GM18873 (cell line): ENCODE results near the gene MYH14.

Source experiments
- ATAC-seq: cut with Tn5 transposase; IDR thresholded peaks from one replicate; pipeline ENCODE4 v1.9.1; 2021; ENCODE audit warnings: mild to moderate bottlenecking, moderate library complexity, moderate number of reproducible peaks; ENCODE audit not compliant: unreplicated experiment, low FRiP score

MYH14 gene

DNA sequence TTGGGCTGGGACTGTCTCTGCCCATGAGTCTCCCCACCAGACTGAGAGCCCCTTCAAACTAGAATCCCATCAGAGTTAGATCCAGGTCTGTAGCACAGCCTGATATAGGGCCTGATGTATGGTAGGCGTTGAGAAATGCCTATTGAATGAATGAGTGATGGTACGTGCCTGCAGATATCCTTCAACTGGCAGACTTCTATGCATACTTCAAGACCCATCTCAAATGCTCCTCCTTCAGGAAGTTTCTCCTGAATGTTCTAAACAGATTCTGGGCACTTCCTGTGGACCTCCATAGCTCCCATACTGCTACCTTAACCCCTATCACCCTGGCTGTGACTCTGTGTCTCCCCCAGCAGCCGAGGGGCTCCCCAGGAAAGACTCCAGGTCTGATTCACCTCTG is 77.6 kb downstream of the MYH14 start:
- ATAC-seq, result no peak

DNA sequence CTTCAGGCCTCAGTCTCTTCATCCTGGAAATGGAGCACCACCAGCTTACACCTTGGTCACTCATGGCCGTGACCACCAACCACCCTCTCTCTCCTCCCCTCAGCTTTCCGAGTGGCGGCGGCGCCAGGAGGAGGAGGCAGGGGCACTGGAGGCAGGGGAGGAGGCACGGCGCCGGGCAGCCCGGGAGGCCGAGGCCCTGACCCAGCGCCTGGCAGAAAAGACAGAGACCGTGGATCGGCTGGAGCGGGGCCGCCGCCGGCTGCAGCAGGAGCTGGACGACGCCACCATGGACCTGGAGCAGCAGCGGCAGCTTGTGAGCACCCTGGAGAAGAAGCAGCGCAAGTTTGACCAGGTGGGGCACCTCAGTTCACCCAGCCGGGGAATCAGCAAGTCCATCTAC is 78.1 kb downstream of the MYH14 start:
- ATAC-seq, result no peak

DNA sequence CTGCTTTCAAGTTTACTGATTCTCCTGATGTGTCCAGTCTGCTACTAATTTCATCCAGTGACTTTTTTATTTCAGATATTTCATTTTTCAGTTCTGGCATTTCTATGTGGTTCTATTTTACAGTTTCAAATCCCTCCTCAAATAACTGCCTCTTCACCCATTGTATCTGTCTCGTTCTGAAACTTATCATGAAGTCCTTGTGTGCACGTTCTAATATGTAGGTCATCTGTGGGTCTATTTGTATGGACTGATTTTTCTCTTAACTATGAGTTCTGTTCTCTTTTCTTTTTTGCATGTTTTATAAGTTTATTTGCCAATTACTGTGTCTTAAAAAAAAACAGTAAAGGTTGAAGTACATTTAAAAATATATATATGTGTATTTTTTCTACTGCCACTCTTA is 82.4 kb downstream of the MYH14 start:
- ATAC-seq, result no peak

DNA sequence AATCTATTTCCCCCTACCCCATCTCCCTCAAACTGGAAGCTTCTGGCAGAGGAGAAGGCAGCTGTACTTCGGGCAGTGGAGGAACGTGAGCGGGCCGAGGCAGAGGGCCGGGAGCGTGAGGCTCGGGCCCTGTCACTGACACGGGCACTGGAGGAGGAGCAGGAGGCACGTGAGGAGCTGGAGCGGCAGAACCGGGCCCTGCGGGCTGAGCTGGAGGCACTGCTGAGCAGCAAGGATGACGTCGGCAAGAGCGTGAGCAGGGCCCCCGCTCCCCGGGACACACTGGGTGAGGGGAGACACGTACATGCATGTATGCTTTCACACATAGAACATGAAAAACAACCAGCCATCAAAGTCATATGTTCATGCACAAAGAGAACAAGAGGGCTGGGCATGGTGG is 83.0 kb downstream of the MYH14 start:
- no peak for ATAC-seq

DNA sequence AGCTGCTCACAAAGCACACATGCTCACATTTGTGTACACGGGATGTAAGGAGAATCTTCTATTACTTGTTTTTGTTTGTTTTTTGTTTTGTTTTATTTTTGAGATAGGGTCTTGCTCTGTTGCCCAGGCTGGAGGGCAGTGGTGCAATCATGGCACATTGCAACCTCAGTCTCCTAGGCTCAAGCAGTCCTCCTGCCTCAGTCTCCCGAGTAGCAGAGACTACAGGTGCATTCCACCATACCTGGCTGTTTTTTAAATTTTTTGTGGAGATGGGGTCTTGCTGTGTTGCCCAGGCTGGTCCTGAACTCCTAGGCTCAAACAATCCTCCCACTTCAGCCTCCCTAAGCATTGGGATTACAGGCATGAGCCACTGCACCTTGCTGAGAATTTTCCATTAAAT is 83.9 kb downstream of the MYH14 start:
- no peak for ATAC-seq

DNA sequence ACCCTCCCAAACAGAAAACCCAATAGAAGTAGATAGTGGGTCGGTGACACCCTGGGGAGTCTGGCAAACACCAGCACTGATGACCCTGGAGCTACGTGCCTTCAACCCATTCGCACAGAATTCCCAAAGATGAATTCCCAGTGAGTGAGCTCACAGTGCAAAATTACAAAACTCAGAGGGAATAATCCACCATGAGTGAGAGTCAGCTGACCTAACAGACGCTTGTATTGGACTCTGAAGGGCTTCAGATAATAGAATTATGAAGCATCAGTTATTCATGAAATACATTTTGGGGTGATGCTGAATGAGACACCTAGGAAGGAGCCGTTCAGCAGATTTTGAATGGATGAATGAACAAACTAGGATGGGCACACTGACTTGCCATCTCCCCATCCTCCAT is 85.5 kb downstream of the MYH14 start:
- no peak for ATAC-seq

DNA sequence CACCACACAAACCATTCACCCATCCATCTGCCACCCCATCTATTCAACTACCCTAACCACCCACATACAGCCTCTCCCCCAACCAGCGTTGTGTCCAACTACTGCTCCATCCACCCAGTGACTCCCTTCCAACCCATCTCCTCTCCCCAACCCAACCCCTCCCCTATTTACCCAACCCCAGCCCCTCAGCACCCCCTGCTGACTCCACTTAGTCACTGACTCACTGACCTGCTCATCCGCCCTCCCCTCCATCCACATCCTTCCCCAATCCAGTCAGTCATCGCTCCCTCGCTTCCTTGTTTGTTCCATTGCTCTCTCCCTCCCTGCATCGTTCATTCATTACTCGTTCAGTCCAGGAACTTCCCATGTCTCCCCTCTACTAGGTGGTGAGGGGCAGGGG is 86.6 kb downstream of the MYH14 start:
- no peak for ATAC-seq

DNA sequence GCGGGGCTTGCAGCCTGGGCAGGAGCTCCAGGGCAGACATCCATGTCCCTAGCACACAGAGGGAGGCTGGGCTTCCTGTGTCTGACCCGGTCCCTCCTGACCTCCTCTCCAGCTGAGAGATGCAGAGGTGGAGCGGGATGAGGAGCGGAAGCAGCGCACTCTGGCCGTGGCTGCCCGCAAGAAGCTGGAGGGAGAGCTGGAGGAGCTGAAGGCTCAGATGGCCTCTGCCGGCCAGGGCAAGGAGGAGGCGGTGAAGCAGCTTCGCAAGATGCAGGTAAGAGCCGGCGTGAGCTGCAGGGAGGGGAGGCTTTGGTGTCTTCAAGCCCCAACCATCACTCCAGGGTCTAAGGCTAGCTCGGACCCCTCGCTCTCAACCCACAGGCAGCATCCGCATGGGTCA is 87.4 kb downstream of the MYH14 start:
- ATAC-seq, result no peak

DNA sequence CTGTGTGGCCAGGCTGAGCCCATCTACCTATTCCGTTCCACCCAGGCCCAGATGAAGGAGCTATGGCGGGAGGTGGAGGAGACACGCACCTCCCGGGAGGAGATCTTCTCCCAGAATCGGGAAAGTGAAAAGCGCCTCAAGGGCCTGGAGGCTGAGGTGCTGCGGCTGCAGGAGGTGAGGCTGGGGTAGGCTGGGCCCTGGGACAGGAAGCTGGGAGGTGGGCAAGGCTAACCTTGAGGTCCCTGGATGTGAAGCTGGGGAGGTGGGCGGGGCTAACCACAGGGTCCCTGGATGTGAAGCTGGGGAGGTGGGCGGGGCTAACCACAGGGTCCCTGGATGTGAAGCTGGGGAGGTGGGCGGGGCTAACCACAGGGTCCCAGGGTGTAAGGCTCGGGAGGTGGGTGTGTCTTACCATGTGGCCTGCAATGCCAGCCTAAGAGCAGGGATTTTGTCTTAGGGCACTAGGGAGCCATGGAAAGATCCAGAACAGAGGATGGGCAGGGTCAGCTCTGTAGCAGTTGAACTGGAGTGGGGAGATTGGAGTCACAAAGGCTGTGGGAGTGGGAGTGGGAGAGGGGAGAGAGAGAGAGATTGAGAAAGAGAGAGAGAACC is 88.9 kb downstream of the MYH14 start:
- no peak for ATAC-seq

DNA sequence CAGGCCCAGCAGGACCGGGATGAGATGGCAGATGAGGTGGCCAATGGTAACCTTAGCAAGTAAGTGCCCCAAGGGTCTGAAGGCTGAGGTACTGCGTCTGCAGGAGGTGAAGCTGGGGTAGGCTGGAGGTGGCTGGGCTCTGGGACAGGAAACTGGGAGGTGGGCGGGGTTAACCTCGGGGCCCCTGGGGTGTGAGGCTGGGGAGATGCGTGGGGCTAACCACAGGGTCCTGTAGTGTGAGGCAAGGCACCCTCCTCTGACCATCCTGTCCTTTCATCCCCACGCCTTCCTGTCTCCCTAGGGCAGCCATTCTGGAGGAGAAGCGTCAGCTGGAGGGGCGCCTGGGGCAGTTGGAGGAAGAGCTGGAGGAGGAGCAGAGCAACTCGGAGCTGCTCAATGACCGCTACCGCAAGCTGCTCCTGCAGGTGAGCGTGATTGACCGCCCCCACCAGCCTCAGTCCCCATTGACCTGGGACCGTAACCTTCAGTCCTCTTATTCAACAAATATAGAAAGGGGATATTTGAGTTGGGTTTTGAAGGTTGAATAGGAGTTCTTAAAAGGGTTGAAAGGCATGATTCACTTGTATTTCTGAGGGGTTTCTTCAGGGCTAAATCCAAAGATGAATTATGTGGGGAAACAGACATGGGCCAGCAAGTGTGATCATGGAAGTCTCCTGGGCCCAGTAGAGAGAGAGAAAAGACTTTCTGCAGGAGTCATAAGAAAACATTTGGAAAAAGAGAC is 90.0 kb downstream of the MYH14 start:
- no peak for ATAC-seq

DNA sequence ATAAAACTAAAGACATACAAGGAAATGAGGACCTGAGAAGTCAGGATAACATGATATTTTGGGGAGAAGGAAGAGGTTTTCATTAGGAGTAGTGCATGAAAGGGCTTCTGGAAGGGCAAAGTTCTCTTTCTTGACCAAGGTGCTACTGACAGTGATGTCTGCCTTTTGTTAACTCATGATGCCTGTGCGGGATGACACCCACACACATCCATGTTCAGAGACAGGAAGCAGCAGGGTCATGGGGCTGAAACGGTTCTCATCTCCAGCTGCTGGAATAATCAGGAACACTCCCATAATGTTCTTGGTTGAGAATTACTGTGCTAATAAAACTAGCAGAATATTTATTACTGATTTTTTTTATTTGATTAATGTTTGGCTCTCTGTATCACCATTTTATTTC is 96.6 kb downstream of the MYH14 start:
- ATAC-seq, result no peak

DNA sequence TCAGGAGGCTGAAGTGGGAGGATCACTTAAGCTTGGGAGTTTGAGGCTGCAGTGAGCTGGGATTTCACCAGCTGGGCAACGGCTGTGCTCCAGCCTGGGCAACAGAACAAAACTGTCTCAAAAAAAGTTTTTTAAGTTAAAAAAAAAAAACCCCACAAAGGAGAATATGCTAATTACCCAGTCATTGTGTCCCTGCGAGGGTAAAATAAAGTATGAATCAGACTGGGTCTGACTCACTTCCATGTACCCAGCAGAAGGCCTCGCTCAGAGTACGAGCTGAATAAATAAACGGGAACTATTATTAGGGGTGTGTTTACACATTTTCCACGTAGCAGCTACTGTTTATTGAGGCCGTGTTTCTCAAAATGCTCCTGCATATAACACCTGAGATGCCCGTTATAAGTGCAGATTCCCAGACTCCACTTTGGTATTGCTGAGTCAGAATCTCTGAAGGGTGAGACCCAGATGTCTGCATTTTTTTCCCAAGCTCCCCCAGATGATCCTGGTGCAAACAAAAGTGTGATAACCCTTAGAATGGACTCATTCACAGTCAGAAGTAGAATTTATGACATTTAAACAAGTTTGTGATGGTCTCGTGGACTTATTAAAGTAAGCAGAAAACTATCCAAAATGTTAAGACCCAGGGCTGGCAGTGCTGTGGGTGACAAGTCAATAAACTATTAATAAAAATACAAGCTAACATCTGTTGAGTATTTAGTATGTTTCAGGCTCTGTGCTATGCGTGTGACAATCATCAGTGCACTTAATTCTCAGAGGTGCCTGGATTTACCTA is 97.6 kb downstream of the MYH14 start:
- ATAC-seq, result no peak

DNA sequence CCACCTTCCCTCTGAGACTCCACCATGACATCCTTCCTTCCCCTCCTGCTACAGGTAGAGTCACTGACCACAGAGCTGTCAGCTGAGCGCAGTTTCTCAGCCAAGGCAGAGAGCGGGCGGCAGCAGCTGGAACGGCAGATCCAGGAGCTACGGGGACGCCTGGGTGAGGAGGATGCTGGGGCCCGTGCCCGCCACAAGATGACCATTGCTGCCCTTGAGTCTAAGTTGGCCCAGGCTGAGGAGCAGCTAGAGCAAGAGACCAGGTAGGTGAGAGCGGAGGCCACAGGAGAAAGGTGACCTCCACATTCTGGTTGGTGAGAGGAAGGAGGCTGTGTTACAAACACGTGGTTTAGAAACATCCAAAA is 98.2 kb downstream of the MYH14 start:
- ATAC-seq, result no peak

DNA sequence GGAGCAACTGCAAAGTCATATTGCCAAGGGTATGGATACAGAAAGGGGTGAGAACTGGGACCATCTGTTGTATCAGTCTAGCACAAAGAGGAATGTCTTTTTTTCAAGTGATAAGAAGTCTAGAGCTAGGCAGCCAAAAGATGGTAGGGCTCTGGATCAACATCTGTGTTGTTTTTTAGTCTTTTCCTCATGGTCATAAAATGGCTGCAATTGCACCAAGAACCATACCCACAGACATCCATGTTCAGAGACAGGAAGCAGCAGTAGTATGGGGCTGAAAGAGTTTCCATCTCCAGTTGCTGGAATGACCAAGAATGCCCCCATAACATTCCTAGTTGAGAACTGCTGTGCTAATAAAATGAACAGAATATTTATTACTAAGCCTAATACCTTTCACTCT is 100.1 kb downstream of the MYH14 start:
- no peak for ATAC-seq

DNA sequence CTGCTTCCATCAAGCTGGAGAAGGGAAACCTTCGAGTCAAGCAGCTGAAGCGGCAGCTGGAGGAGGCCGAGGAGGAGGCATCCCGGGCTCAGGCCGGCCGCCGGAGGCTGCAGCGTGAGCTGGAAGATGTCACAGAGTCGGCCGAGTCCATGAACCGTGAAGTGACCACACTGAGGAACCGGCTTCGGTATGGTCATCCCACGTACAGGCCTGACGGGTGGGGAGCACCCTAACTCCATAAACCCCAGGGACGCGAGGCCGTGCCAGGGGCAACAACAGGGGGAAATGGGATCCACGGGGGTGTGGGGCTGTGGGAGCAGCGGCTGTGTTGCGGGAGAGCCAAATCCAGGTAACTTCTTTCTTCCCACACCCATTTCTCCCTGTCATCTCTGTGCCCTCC is 105.6 kb downstream of the MYH14 start:
- no peak for ATAC-seq

DNA sequence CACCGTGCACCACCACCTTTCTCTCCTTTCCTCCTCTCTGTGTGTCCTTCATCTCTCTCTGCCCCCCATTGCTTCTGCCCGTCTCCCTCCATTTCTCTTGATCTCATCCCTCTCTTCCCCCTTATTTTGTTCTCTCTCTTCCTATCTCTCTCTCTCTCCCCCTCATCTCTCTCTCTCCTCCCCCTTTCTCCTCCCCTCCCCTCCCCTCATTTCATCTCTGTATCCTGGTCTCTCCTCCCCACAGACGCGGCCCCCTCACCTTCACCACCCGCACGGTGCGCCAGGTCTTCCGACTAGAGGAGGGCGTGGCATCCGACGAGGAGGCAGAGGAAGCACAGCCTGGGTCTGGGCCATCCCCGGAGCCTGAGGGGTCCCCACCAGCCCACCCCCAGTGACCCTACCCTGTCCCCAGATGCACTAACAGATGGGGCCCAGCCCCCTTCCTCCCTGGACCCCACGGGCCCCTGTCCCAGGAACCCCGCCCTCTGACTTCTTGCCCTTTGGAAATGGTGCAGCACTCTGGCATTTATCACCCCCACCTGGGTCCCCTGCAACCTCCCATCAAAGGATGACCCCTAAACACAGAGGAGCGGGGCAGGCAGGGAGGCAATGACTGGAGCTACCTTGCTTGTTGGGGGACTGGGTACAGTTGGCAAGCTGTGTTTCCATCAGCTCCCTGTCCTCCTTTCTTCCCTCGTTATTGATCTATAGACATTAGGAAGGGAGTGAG is 106.1 kb downstream of the MYH14 start:
- ATAC-seq, result no peak

DNA sequence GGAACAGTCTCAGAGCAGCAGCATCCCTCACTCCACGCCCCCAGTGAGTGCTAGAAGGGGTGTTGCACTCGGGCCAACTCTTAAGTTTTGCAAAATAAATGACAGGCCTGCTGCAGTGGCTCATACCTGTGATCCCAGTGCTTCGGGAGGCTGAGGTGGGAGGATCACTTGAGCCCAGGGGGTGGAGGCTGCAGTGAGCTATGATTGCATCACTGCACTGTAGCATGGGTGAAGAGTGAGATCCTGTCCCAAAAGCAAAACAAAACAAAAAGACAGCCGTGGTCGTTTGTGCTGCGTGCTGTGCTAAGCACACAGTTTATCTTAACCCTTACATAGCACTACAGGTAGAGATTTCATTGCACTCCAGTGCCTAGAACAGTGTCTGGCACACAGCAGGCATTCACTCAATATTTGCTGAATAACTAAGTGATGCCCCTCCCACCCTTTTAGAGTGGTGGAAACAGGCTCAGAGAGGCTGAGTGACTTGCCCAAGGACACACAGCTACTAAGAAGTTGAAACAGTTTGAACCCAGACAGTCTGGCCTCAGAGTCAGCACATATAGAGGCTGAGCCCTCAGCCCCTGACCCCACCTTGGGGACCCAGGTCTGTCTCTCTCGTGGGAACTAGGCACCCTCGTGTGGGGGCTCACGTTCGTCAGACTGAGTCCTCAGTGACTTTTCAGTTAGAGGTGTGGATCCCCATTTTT is 107.5 kb downstream of the MYH14 start:
- ATAC-seq, result no peak

DNA sequence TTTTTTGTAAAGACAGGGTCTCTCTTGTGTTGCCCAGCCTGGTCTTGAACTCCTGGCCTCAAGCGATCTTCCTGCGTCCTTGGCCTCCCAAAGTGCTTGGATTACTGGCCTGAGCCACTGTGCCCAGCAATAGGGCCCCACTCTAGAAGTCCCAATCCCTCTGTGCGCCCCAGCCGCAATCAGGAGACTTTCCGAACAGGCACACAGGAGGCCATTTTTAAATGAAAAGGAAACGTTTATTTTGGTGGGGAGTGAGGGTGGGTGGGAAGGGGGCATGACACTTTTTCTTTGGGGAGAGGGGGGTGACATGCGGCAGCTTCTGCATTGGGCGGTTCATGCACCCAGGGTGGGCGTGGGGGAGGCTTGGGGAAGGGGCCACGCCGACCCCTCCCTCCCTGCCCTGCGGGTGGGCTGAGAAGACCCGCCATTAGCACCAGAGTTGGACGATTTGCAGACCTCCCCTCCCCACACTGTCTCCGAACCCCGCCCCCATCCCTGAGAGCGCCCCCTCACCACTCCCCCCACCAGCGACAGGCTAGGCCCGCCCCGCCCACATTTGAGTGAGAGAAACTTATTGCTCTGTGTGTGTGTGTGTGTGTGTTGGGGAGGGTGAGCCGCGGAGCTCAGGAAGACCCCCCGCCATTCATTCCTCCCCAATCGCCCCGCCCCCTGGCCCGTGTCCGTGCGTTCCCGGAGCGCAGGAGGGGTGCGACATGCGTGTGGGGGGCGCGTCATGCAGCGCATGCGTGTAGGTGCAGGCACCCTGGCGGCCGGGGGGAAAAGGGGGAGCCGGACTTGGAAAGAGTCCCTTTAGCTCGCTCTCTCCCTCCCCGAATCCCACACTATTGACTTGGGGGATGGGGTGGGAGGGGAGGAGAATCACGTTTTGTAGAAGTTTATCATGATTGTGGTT is 108.6 kb downstream of the MYH14 start:
- ATAC-seq, result no peak

DNA sequence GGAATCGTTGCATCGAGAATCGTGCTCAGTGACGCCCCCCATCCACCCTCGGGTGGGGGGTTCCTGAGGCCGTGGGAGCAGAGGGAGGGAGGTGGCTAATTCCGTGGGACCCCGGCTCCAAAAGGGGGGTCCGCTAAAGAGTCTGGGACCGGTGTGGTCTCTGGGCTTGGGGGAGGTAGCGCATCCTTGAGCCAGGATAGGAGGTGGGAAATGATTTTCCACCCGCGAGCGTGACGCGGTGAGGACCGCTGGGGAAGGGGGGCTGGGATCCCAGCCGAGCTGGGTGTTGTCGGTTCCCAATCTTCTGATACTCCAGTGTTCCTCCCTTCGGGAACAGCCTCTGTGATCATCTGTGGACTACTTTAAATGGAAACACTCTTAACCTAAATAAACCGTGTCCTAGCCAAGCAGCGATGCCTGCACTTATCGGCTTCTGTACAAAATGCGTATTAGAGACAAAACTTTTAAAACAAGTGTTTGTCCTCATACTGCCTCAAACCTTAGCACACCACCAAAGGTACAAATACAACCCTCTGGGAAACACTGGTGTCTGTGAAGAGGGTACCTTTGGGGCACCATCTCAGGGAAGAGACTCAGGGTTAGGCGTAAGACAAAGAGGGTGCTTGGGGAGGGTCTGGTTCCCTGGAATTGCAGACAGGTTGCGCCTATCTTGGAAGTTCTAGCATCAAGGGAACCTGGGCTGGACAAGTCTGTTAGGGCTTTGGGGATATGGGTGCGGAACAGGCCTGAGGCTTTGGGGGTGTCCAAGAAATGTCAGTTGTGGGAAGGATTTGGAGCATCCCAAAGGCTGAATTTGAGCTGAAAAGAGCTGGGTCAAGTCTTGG is 109.8 kb downstream of the MYH14 start:
- ATAC-seq, result no peak
